ENCODE results near the gene DEAF1. TPM values are rescaled to one million over a fixed set of nuclear protein-coding genes. Genes with fewer than 3 reads are reported as not detected.

DEAF1 gene
- total and polyA plus RNA-seq, 10 of the 15 experiments (the other 5 are each of a cell fraction or from before 2014, with no cell fraction given): 0.68 to 51.3 (median 25.9) TPM

DNA sequence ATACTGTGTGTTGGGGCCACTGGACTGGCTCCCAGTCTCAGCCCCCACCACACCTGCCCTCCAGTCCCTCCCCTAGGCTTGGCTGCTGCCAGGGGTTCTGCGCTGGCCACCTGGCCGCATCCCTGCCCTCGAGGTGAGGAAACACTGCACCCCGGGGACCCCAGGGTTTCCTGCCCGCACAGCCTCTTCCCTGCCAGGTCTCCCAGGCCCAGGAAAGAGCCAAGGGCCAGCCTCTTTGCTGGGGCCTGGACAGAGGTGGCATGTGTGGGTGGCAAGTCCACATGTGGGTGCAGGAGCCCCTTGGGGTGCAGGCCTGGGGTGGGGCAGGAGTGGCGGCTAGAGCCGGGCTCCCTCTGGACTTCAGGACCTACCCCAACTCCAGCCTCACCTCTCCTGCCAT lies 13.5 kb upstream of the DEAF1 start (continued):
- no peak for TF ChIP-seq TAF1 (IDR thresholded peaks at IDR 0.05; ENCODE audit: borderline replicate concordance, low read depth, low read length)
- TF ChIP-seq, protein P1, sequence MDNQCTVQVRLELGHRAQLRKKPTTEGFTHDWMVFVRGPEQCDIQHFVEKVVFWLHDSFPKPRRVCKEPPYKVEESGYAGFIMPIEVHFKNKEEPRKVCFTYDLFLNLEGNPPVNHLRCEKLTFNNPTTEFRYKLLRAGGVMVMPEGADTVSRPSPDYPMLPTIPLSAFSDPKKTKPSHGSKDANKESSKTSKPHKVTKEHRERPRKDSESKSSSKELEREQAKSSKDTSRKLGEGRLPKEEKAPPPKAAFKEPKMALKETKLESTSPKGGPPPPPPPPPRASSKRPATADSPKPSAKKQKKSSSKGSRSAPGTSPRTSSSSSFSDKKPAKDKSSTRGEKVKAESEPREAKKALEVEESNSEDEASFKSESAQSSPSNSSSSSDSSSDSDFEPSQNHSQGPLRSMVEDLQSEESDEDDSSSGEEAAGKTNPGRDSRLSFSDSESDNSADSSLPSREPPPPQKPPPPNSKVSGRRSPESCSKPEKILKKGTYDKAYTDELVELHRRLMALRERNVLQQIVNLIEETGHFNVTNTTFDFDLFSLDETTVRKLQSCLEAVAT (IDR thresholded peaks at IDR 0.05): no peak

DNA sequence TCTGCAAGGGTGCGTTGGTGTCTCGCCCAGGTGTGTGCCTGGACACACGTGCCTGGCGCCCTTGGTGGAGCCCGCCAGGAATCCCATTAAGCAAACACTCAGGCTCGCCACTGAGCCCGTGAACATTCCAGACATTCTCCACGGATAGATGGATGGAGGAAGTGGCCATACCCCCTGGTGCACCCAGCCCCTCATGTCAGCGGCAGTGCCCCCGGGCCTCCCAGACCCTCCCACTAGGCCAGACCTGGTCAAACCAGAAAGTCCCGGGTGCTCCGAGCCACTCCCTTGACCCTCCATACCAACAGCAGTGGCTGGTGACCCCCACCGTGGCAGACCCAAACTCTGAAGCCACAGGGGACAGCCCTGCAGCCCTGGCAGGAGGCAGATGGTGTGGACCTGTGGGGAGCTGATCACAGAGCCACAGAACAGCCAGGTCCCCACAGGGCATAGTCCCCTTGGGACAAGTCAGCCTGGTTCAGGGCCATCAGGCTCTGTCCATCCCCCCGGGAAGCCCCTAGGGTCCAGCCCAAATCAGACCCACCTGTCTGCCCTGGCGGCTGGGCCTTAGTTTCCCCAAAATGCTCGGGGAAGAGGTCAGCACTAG lies 12.9 kb upstream of the DEAF1 start:
- no TSS peak for BruUV-seq (replicated peaks)
- Histone ChIP-seq H3K27me3 (replicated peaks in 1 of 2; ENCODE audit: control insufficient read depth in 2 of 2, insufficient read depth in 2 of 2, low read length in 1 of 2) (no peaks in the 10 kb centered on the region; a peak in 1 of 4 replicates), H2AFZ (ENCODE audit: control insufficient read depth, low read depth, low read length) (no peak overlapping the region), H3K27ac (ENCODE audit: control insufficient read depth, insufficient read depth) (no peak overlapping the region), H3K9me3 (replicated peaks; ENCODE audit: control insufficient read depth, insufficient read depth, low read length) (no peaks in the 10 kb centered on the region), H3K36me3 (ENCODE audit: control insufficient read depth in 2 of 2, insufficient read depth in 2 of 2, low read length in 1 of 2) (no peaks in the 10 kb centered on the region), H3K4me1 (ENCODE audit: control insufficient read depth, insufficient read depth, low read length) (no peaks in the 10 kb centered on the region), H3K9ac (ENCODE audit: control insufficient read depth, insufficient read depth, low read length) (no peak overlapping the region), H3K4me2 (ENCODE audit: control insufficient read depth, insufficient read depth) (no peak overlapping the region), H3K4me3 (no peak overlapping the region), H4K20me1 (ENCODE audit: control insufficient read depth, insufficient read depth) (no peaks in the 10 kb centered on the region), H3K79me2 (ENCODE audit: control insufficient read depth, insufficient read depth, low read length) (no peaks in the 10 kb centered on the region)
- ChIA-PET POLR2A (no interaction called here), CTCF (no interaction called here), RAD21 (ENCODE audit: unreplicated experiment) (no interaction called here), SMC1A (ENCODE audit: uncharacterized antibody, unreplicated experiment) (no interaction called here)
- FAIRE-seq (no peak), DNase-seq (ENCODE audit: low read depth, low spot score) (no peak), ATAC-seq (peak; percentile 30; the same call in 2 of the 3 replicates)
- intact Hi-C loops (cut with micrococcal nuclease; ENCODE audit: unreplicated experiment) (no loop called here), in situ Hi-C loops (cut with MboI) (no loop called here)
- 45% methylated on average over 16 of the region's 16 CpGs for whole genome bisulfite sequencing (ENCODE audit: insufficient coverage, insufficient replicate concordance, low lambda C conversion rate, missing lambda C conversion rate)
- TF ChIP-seq SREBF1 (IDR thresholded peaks at IDR 0.05; ENCODE audit: low read length): no peak
- TF ChIP-seq, protein P2, sequence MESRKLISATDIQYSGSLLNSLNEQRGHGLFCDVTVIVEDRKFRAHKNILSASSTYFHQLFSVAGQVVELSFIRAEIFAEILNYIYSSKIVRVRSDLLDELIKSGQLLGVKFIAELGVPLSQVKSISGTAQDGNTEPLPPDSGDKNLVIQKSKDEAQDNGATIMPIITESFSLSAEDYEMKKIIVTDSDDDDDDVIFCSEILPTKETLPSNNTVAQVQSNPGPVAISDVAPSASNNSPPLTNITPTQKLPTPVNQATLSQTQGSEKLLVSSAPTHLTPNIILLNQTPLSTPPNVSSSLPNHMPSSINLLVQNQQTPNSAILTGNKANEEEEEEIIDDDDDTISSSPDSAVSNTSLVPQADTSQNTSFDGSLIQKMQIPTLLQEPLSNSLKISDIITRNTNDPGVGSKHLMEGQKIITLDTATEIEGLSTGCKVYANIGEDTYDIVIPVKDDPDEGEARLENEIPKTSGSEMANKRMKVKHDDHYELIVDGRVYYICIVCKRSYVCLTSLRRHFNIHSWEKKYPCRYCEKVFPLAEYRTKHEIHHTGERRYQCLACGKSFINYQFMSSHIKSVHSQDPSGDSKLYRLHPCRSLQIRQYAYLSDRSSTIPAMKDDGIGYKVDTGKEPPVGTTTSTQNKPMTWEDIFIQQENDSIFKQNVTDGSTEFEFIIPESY (IDR thresholded peaks at IDR 0.05): no peak
- TF ChIP-seq TCF3 (IDR thresholded peaks at IDR 0.05; ENCODE audit: borderline replicate concordance, insufficient read depth, low read depth, low read length): no peak
- TF ChIP-seq, protein P3, sequence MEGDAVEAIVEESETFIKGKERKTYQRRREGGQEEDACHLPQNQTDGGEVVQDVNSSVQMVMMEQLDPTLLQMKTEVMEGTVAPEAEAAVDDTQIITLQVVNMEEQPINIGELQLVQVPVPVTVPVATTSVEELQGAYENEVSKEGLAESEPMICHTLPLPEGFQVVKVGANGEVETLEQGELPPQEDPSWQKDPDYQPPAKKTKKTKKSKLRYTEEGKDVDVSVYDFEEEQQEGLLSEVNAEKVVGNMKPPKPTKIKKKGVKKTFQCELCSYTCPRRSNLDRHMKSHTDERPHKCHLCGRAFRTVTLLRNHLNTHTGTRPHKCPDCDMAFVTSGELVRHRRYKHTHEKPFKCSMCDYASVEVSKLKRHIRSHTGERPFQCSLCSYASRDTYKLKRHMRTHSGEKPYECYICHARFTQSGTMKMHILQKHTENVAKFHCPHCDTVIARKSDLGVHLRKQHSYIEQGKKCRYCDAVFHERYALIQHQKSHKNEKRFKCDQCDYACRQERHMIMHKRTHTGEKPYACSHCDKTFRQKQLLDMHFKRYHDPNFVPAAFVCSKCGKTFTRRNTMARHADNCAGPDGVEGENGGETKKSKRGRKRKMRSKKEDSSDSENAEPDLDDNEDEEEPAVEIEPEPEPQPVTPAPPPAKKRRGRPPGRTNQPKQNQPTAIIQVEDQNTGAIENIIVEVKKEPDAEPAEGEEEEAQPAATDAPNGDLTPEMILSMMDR (IDR thresholded peaks at IDR 0.05 in 2 of 3, conservative IDR thresholded peaks at IDR 0.05 in 1 of 3; ENCODE audit: control insufficient read depth in 2 of 3, extremely low read depth in 1 of 3, insufficient read depth in 1 of 3, low read depth in 3 of 3, low read length in 3 of 3): no peak
- no peak for TF ChIP-seq EGR1 (IDR thresholded peaks at IDR 0.05; ENCODE audit: borderline replicate concordance in 1 of 2, low read depth in 2 of 2, low read length in 2 of 2)
- TF ChIP-seq IKZF2 (IDR thresholded peaks at IDR 0.05): no peak
- no peak for TF ChIP-seq EP300 (IDR thresholded peaks at IDR 0.05; ENCODE audit: borderline replicate concordance in 1 of 2, control insufficient read depth in 1 of 2, low read depth in 2 of 2, low read length in 2 of 2)
- TF ChIP-seq, protein P4, sequence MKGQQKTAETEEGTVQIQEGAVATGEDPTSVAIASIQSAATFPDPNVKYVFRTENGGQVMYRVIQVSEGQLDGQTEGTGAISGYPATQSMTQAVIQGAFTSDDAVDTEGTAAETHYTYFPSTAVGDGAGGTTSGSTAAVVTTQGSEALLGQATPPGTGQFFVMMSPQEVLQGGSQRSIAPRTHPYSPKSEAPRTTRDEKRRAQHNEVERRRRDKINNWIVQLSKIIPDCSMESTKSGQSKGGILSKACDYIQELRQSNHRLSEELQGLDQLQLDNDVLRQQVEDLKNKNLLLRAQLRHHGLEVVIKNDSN (IDR thresholded peaks at IDR 0.05; ENCODE audit: borderline replicate concordance, extremely low read length, insufficient read depth, low read depth, low read length): no peak
- no peak for TF ChIP-seq EZH2 (IDR thresholded peaks at IDR 0.05; ENCODE audit: borderline replicate concordance, control insufficient read depth, low read depth, low read length)

Measured in GM12878 (cell line).